DND-41 (cell line): ENCODE data around the gene MTTP.

Experiments used
- ATAC-seq: fragments of 200-7000 bp; cut with Tn5 transposase; 3 replicates; pipeline ENCODE4 v1.9.1; 2021; ENCODE audit warnings: low read depth; ENCODE audit not compliant: insufficient read depth
- DNase-seq: peaks from one replicate; pipeline ENCODE4 v3.0.0-alpha.2; 2020
- H2AFZ ChIP-seq: 2 replicates; pipeline ENCODE4 v1.6.0; 2012; ENCODE audit warnings: low read depth, low read length
- H3K27ac ChIP-seq: 2 replicates; pipeline ENCODE4 v1.5.1; 2012; ENCODE audit warnings: low read length, inconsistent platforms
- H3K27me3 ChIP-seq: fragments of 200-600 bp; sonication (generic); 2 replicates; pipeline ENCODE4 v1.6.0; 2012; ENCODE audit warnings: low read length, mild to moderate bottlenecking, inconsistent platforms; ENCODE audit not compliant: insufficient read depth, poor library complexity
- H3K36me3 ChIP-seq: 2 replicates; pipeline ENCODE4 v1.5.1; 2012; ENCODE audit warnings: low read length, inconsistent platforms; ENCODE audit not compliant: insufficient read depth
- H3K4me1 ChIP-seq: 2 replicates; pipeline ENCODE4 v1.5.1; 2012; ENCODE audit warnings: mild to moderate bottlenecking, low read length; ENCODE audit not compliant: insufficient read depth
- H3K4me2 ChIP-seq: 2 replicates; pipeline ENCODE4 v1.6.0; 2012; ENCODE audit warnings: mild to moderate bottlenecking, moderate library complexity, low read length, inconsistent platforms; ENCODE audit not compliant: insufficient read depth
- H3K4me3 ChIP-seq, 2 experiments: fragments of 200-600 bp in 1 of 2; shearing (Covaris generic) in 1 of 2; 2 replicates each; pipeline ENCODE4 v1.5.1; 2012 to 2016; ENCODE audit warnings: inconsistent platforms in 2 of 2, low read length in 2 of 2, mild to moderate bottlenecking in 2 of 2, low read depth in 1 of 2, moderate library complexity in 1 of 2
- H3K79me2 ChIP-seq: 2 replicates; pipeline ENCODE4 v1.6.0; 2012; ENCODE audit warnings: low read length, inconsistent platforms; ENCODE audit not compliant: insufficient read depth
- H3K9ac ChIP-seq: 2 replicates; pipeline ENCODE4 v1.6.0; 2012; ENCODE audit warnings: low read depth, mild to moderate bottlenecking, inconsistent platforms, low read length, moderate library complexity
- H3K9me3 ChIP-seq: 2 replicates; pipeline ENCODE4 v1.5.1; 2012; ENCODE audit warnings: low read length, moderate library complexity, mild to moderate bottlenecking, inconsistent platforms; ENCODE audit not compliant: insufficient read depth, severe bottlenecking
- H4K20me1 ChIP-seq: 2 replicates; pipeline ENCODE4 v1.6.0; 2012; ENCODE audit warnings: low read length; ENCODE audit not compliant: insufficient read depth
- CTCF ChIP-seq: IDR thresholded peaks from 2 replicates; pipeline ENCODE4 v1.5.1; 2012; ENCODE audit warnings: borderline replicate concordance, low read length, moderate library complexity, mild to moderate bottlenecking; ENCODE audit not compliant: poor library complexity, severe bottlenecking; ENCODE audit errors: extremely low read depth
- EZH2 ChIP-seq: IDR thresholded peaks from 3 replicates; pipeline ENCODE4 v1.6.1; 2012; ENCODE audit warnings: borderline replicate concordance, low read depth, mild to moderate bottlenecking, moderate library complexity, low read length, inconsistent platforms; ENCODE audit not compliant: severe bottlenecking

MTTP gene

GRCh38 chr4:99614491-99614890 is 39.9 kb downstream of the MTTP start:
- no peak for TF ChIP-seq CTCF
- TF ChIP-seq EZH2 = no peak
- H3K4me3 ChIP-seq = no peak overlapping the region
- no peaks in the 10 kb centered on the region for H3K36me3 ChIP-seq
- H3K27me3 ChIP-seq = peaks cover 2% of the 10 kb centered on the region
- ATAC-seq (no peak), DNase-seq (no peak)
- no peak overlapping the region for H2AFZ ChIP-seq
- no peaks in the 10 kb centered on the region for H3K9me3 ChIP-seq
- no peaks in the 10 kb centered on the region for H3K79me2 ChIP-seq
- no peak overlapping the region for H3K27ac ChIP-seq
- H4K20me1 ChIP-seq = no peaks in the 10 kb centered on the region
- no peak overlapping the region for H3K4me2 ChIP-seq
- H3K9ac ChIP-seq = no peak overlapping the region
- no peaks in the 10 kb centered on the region for H3K4me1 ChIP-seq

GRCh38 chr4:99615170-99615820 is 40.7 kb downstream of the MTTP start:
- Histone ChIP-seq H3K36me3 (no peaks in the 10 kb centered on the region), H3K27ac (no peak overlapping the region), H3K9me3 (no peaks in the 10 kb centered on the region), H2AFZ (no peak overlapping the region), H3K4me2 (no peak overlapping the region), H3K4me3 (no peak overlapping the region), H3K27me3 (no peaks in the 10 kb centered on the region), H3K9ac (no peak overlapping the region), H4K20me1 (no peaks in the 10 kb centered on the region), H3K4me1 (no peaks in the 10 kb centered on the region), H3K79me2 (no peaks in the 10 kb centered on the region)
- no peak for ATAC-seq
- TF ChIP-seq EZH2 (no peak), CTCF (no peak)
- DNase-seq = no peak

- no peaks in the 10 kb centered on the region for H4K20me1 ChIP-seq
- H2AFZ ChIP-seq = no peak overlapping the region
- no peaks in the 10 kb centered on the region for H3K9me3 ChIP-seq
- no peak for ATAC-seq
- no peak overlapping the region for H3K4me3 ChIP-seq
- no peak overlapping the region for H3K27ac ChIP-seq
- TF ChIP-seq CTCF (no peak), EZH2 (no peak)
- no peak overlapping the region for H3K4me2 ChIP-seq
- no peaks in the 10 kb centered on the region for H3K4me1 ChIP-seq
- no peak for DNase-seq
- no peaks in the 10 kb centered on the region for H3K27me3 ChIP-seq
- no peaks in the 10 kb centered on the region for H3K36me3 ChIP-seq
- H3K79me2 ChIP-seq = no peaks in the 10 kb centered on the region
- no peak overlapping the region for H3K9ac ChIP-seq
Measured at GRCh38 chr4:99617374-99617773, 42.8 kb downstream of the MTTP start.
